K562 (cell line): ENCODE results near the gene WHAMM. TPM values are rescaled to one million over a fixed set of nuclear protein-coding genes. Genes with fewer than 3 reads are reported as not detected.

Experiments
- ARID2 ChIP-seq: fragments of 450-650 bp; IDR thresholded peaks from 2 replicates; pipeline ENCODE4 v1.6.1; 2017; ENCODE audit warnings: antibody characterized with exemption, mild to moderate bottlenecking
- CXXC5 ChIP-seq: fragments of 250-450 bp; sonication (Bioruptor Pico); IDR thresholded peaks from 2 replicates; pipeline ENCODE4 v1.8.0; 2022; ENCODE audit warnings: inconsistent platforms, mild to moderate bottlenecking, moderate library complexity
- ELF4 ChIP-seq: fragments of 450-650 bp; formaldehyde crosslinking; IDR thresholded peaks from 2 replicates; pipeline ENCODE4 v1.4.0; 2022; ENCODE audit warnings: missing genetic modification characterization
- EP400 ChIP-seq: fragments of 450-650 bp; IDR thresholded peaks from 2 replicates; pipeline ENCODE4 v1.6.1; 2017; ENCODE audit warnings: antibody characterized with exemption, mild to moderate bottlenecking, moderate library complexity
- HDAC2 ChIP-seq: fragments of 450-650 bp; IDR thresholded peaks from 2 replicates; pipeline ENCODE4 v1.6.1; 2016; ENCODE audit warnings: mild to moderate bottlenecking
- HNRNPK ChIP-seq: fragments of 200-400 bp; formaldehyde crosslinking; IDR thresholded peaks from one replicate; pipeline ENCODE4 v1.6.1; 2018; ENCODE audit warnings: mild to moderate bottlenecking, low read depth, low read length; ENCODE audit not compliant: poor library complexity, severe bottlenecking
- KLF13 ChIP-seq: fragments of 450-650 bp; IDR thresholded peaks from 2 replicates; pipeline ENCODE4 v1.6.1; 2016; ENCODE audit warnings: missing genetic modification characterization, low read depth, mild to moderate bottlenecking, missing compliant biosample characterization, moderate library complexity, borderline replicate concordance
- MED1 ChIP-seq: sonication (generic); formaldehyde crosslinking; IDR thresholded peaks from 2 replicates; pipeline ENCODE4 v1.8.1; 2023; ENCODE audit warnings: missing genetic modification reagents, borderline replicate concordance
- PHF8 ChIP-seq: fragments of 200-600 bp; sonication (generic); IDR thresholded peaks from 2 replicates; pipeline ENCODE4 v1.6.1; 2012; ENCODE audit warnings: mixed run types, mild to moderate bottlenecking, inconsistent platforms, low read length, moderate library complexity, borderline replicate concordance
- TSC22D4 ChIP-seq: fragments of 450-650 bp; IDR thresholded peaks from 2 replicates; pipeline ENCODE4 v1.6.1; 2016; ENCODE audit warnings: missing genetic modification characterization, missing biosample characterization, control low read depth
- ZNF124 ChIP-seq: sonication (generic); formaldehyde crosslinking; IDR thresholded peaks from 2 replicates; pipeline ENCODE4 v1.8.1; 2022; ENCODE audit warnings: missing genetic modification reagents
- ZNF184 ChIP-seq: sonication (generic); formaldehyde crosslinking; IDR thresholded peaks from 2 replicates; pipeline ENCODE4 v1.5.0; 2020; ENCODE audit warnings: missing genetic modification reagents
- ZSCAN32 ChIP-seq: fragments of 450-650 bp; formaldehyde crosslinking; IDR thresholded peaks from 2 replicates; pipeline ENCODE4 v1.4.0; 2020; ENCODE audit warnings: mild to moderate bottlenecking, moderate library complexity
- polyA plus RNA-seq, 8 experiments: library from polyadenylated mRNA; depleted of rRNA in 4 of 8; stranded (reverse) in 5 of 8; unstranded in 3 of 8; fragments of >200 nt; fragmentation: Nextera tagmentation in 2 of 8; fragmentation: Illumina TruSeq in 1 of 8; extraction: Ambion mirVana in 2 of 8; extraction: Trizol in 1 of 8; gene quantifications; 2 replicates each; pipeline versions ENCODE4 v1.2.1 to v1.2.3, GENCODE V29; 2011 to 2014; ENCODE audit warnings: inconsistent platforms in 1 of 8, missing spikeins in 1 of 8
- total RNA-seq, 7 experiments: library from RNA; depleted of rRNA in 6 of 7; stranded (reverse); fragments of >200 nt in 6 of 7; fragmentation: Illumina TruSeq in 2 of 7; extraction: Trizol in 2 of 7; gene quantifications; 2 replicates each; pipeline versions ENCODE4 v1.2.1 to v1.2.3, GENCODE V29; 2011 to 2021; ENCODE audit warnings: low replicate concordance in 1 of 7
- TF ChIP-seq, protein P1 (sequence below): sonication (generic); formaldehyde crosslinking; IDR thresholded peaks from 2 replicates; pipeline ENCODE4 v1.8.1; 2023; ENCODE audit warnings: missing genetic modification reagents, mild to moderate bottlenecking, borderline replicate concordance
- TF ChIP-seq, protein P2 (sequence below): fragments of 450-650 bp; IDR thresholded peaks from 2 replicates; pipeline ENCODE4 v1.6.1; 2016; ENCODE audit warnings: missing biosample characterization, missing genetic modification characterization
- TF ChIP-seq, protein P3 (sequence below): fragments of 250-450 bp; sonication (Bioruptor Pico); IDR thresholded peaks from 2 replicates; pipeline ENCODE4 v1.9.0; 2021; ENCODE audit warnings: mild to moderate bottlenecking, inconsistent platforms
- TF ChIP-seq, protein P4 (sequence below): fragments of 450-650 bp; IDR thresholded peaks from 2 replicates; pipeline ENCODE4 v1.6.1; 2017; ENCODE audit warnings: antibody characterized with exemption

WHAMM gene
- total and polyA plus RNA-seq, 9 of the 15 experiments (the other 6 are each of a cell fraction or from before 2014, with no cell fraction given), result 2.0 to 4.8 (median 3.6) TPM

DNA sequence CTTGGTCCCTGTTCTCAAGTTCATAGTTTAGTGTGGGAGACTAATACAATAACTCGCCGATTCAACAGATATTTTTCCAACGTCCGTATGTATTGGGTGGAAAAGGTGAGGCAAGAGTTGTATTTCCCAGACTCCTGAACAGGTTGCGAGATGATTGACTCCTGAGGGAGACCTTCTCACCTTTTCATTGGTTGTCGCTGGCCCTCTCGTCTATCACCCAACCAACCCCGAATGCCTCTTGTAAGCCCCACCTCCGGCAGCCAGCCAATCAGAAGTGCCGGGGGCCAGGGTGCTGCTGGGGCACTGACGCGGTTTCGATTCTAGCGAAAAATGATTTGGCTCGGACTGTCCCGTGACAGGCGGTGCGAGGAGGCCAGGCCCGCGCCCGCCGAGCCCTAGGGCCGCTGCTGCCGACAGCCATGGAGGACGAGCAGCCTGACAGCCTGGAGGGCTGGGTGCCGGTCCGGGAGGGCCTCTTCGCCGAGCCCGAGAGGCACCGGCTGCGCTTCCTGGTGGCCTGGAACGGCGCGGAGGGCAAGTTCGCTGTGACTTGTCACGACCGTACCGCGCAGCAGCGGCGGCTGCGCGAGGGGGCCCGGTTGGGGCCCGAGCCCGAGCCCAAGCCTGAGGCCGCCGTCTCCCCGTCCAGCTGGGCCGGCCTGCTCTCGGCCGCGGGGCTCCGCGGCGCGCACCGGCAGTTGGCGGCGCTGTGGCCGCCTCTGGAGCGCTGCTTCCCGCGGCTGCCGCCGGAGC, at the start of gene WHAMM (continued):
- TF ChIP-seq, protein P1, sequence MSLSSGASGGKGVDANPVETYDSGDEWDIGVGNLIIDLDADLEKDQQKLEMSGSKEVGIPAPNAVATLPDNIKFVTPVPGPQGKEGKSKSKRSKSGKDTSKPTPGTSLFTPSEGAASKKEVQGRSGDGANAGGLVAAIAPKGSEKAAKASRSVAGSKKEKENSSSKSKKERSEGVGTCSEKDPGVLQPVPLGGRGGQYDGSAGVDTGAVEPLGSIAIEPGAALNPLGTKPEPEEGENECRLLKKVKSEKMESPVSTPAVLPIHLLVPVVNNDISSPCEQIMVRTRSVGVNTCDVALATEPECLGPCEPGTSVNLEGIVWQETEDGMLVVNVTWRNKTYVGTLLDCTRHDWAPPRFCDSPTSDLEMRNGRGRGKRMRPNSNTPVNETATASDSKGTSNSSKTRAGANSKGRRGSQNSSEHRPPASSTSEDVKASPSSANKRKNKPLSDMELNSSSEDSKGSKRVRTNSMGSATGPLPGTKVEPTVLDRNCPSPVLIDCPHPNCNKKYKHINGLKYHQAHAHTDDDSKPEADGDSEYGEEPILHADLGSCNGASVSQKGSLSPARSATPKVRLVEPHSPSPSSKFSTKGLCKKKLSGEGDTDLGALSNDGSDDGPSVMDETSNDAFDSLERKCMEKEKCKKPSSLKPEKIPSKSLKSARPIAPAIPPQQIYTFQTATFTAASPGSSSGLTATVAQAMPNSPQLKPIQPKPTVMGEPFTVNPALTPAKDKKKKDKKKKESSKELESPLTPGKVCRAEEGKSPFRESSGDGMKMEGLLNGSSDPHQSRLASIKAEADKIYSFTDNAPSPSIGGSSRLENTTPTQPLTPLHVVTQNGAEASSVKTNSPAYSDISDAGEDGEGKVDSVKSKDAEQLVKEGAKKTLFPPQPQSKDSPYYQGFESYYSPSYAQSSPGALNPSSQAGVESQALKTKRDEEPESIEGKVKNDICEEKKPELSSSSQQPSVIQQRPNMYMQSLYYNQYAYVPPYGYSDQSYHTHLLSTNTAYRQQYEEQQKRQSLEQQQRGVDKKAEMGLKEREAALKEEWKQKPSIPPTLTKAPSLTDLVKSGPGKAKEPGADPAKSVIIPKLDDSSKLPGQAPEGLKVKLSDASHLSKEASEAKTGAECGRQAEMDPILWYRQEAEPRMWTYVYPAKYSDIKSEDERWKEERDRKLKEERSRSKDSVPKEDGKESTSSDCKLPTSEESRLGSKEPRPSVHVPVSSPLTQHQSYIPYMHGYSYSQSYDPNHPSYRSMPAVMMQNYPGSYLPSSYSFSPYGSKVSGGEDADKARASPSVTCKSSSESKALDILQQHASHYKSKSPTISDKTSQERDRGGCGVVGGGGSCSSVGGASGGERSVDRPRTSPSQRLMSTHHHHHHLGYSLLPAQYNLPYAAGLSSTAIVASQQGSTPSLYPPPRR, result no peak
- TF ChIP-seq, protein P2, sequence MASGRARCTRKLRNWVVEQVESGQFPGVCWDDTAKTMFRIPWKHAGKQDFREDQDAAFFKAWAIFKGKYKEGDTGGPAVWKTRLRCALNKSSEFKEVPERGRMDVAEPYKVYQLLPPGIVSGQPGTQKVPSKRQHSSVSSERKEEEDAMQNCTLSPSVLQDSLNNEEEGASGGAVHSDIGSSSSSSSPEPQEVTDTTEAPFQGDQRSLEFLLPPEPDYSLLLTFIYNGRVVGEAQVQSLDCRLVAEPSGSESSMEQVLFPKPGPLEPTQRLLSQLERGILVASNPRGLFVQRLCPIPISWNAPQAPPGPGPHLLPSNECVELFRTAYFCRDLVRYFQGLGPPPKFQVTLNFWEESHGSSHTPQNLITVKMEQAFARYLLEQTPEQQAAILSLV (tag), result no peak
- TF ChIP-seq ELF4 (CRISPR knock-in tag) (no peak), ZNF184 (CRISPR knock-in tag) (no peak), CXXC5 (CRISPR knock-in tag) (peak; percentile 70), PHF8 (peak; percentile 91), MED1 (CRISPR knock-in tag) (no peak), ZNF124 (CRISPR knock-in tag) (no peak), HNRNPK (no peak), TSC22D4 (no peak), EP400 (no peak; the same call in 1 of the 2 replicates), KLF13 (tag) (no peak), HDAC2 (peak; percentile 31; the same call in 1 of the 2 replicates), ZSCAN32 (CRISPR knock-in tag) (no peak), ARID2 (no peak)
- TF ChIP-seq, protein P3, sequence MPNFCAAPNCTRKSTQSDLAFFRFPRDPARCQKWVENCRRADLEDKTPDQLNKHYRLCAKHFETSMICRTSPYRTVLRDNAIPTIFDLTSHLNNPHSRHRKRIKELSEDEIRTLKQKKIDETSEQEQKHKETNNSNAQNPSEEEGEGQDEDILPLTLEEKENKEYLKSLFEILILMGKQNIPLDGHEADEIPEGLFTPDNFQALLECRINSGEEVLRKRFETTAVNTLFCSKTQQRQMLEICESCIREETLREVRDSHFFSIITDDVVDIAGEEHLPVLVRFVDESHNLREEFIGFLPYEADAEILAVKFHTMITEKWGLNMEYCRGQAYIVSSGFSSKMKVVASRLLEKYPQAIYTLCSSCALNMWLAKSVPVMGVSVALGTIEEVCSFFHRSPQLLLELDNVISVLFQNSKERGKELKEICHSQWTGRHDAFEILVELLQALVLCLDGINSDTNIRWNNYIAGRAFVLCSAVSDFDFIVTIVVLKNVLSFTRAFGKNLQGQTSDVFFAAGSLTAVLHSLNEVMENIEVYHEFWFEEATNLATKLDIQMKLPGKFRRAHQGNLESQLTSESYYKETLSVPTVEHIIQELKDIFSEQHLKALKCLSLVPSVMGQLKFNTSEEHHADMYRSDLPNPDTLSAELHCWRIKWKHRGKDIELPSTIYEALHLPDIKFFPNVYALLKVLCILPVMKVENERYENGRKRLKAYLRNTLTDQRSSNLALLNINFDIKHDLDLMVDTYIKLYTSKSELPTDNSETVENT (CRISPR knock-in tag), result peak; percentile 63; the same call in 1 of the 2 replicates
- TF ChIP-seq, protein P4, sequence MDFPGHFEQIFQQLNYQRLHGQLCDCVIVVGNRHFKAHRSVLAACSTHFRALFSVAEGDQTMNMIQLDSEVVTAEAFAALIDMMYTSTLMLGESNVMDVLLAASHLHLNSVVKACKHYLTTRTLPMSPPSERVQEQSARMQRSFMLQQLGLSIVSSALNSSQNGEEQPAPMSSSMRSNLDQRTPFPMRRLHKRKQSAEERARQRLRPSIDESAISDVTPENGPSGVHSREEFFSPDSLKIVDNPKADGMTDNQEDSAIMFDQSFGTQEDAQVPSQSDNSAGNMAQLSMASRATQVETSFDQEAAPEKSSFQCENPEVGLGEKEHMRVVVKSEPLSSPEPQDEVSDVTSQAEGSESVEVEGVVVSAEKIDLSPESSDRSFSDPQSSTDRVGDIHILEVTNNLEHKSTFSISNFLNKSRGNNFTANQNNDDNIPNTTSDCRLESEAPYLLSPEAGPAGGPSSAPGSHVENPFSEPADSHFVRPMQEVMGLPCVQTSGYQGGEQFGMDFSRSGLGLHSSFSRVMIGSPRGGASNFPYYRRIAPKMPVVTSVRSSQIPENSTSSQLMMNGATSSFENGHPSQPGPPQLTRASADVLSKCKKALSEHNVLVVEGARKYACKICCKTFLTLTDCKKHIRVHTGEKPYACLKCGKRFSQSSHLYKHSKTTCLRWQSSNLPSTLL, result no peak
